Islet precursor cell (in vitro differentiated cells): ENCODE data around the gene NIN.

Source experiments
- DNase-seq: peaks from one replicate; pipeline ENCODE4 v3.0.0-alpha.2; 2018

The NIN gene

GRCh38 chr14:50756300-50756699 lies 74.7 kb downstream of the NIN start:
- DNase-seq = no peak

- DNase-seq = no peak
These were observed 80.6 kb downstream of the NIN start for GRCh38 chr14:50750323-50750722.

- DNase-seq = no peak
These were observed 85.4 kb downstream of the NIN start for GRCh38 chr14:50745401-50746058.

GRCh38 chr14:50744231-50744630 lies 86.7 kb downstream of the NIN start:
- DNase-seq = no peak

- no peak for DNase-seq
These were observed 89.4 kb downstream of the NIN start for GRCh38 chr14:50741567-50741966.

GRCh38 chr14:50740856-50741255 lies 90.1 kb downstream of the NIN start:
- no peak for DNase-seq

- no peak for DNase-seq
These were observed 91.8 kb downstream of the NIN start for GRCh38 chr14:50739186-50739585.

GRCh38 chr14:50736932-50737419 lies 94.0 kb downstream of the NIN start:
- no peak for DNase-seq

GRCh38 chr14:50734950-50735695 lies 95.8 kb downstream of the NIN start:
- no peak for DNase-seq

GRCh38 chr14:50733494-50733893 lies 97.5 kb downstream of the NIN start:
- no peak for DNase-seq

GRCh38 chr14:50728836-50729235 lies 102.1 kb downstream of the NIN start:
- DNase-seq = no peak

GRCh38 chr14:50726372-50727107 lies 104.4 kb downstream of the NIN start:
- no peak for DNase-seq

- DNase-seq = no peak
These were observed 105.2 kb downstream of the NIN start for GRCh38 chr14:50725761-50726160.

- DNase-seq = no peak
These were observed 110.8 kb downstream of the NIN start for GRCh38 chr14:50719911-50720759.

- DNase-seq = no peak
These were observed 112.0 kb downstream of the NIN start for GRCh38 chr14:50718949-50719348.

- DNase-seq = no peak
These were observed 113.2 kb downstream of the NIN start for GRCh38 chr14:50717811-50718210.

GRCh38 chr14:50714450-50715073 lies 116.4 kb downstream of the NIN start:
- DNase-seq = no peak

GRCh38 chr14:50711043-50711442 lies 119.9 kb downstream of the NIN start:
- no peak for DNase-seq

- DNase-seq = no peak
These were observed 125.9 kb downstream of the NIN start for GRCh38 chr14:50705026-50705593.

GRCh38 chr14:50704454-50705010 lies 126.4 kb downstream of the NIN start:
- no peak for DNase-seq

- DNase-seq = no peak
These were observed 133.2 kb downstream of the NIN start for GRCh38 chr14:50697659-50698290.
